ENCODE results near the gene CHN2.

GRCh38 chr7:29484280-29484679, 289.7 kb downstream of the CHN2 start:
- TF ChIP-seq CTCF (IDR thresholded peaks at IDR 0.05) (no peak), EZH2 (IDR thresholded peaks at IDR 0.05; ENCODE audit: borderline replicate concordance, insufficient read depth, low read depth, low read length, poor library complexity, severe bottlenecking) (no peak)

Data from B cell (primary cell).